GM12801 (cell line): ENCODE measurements around the gene EIF2B2.

Experiments used
- TF ChIP-seq, protein P1 (sequence below): IDR thresholded peaks from one replicate; pipeline ENCODE4 v1.5.1; 2011; ENCODE audit warnings: control low read depth; ENCODE audit not compliant: insufficient read length; ENCODE audit errors: extremely low read depth

Gene EIF2B2

GRCh38 chr14:75047506-75047905 lies 44.8 kb downstream of the EIF2B2 start:
- TF ChIP-seq, protein P1, sequence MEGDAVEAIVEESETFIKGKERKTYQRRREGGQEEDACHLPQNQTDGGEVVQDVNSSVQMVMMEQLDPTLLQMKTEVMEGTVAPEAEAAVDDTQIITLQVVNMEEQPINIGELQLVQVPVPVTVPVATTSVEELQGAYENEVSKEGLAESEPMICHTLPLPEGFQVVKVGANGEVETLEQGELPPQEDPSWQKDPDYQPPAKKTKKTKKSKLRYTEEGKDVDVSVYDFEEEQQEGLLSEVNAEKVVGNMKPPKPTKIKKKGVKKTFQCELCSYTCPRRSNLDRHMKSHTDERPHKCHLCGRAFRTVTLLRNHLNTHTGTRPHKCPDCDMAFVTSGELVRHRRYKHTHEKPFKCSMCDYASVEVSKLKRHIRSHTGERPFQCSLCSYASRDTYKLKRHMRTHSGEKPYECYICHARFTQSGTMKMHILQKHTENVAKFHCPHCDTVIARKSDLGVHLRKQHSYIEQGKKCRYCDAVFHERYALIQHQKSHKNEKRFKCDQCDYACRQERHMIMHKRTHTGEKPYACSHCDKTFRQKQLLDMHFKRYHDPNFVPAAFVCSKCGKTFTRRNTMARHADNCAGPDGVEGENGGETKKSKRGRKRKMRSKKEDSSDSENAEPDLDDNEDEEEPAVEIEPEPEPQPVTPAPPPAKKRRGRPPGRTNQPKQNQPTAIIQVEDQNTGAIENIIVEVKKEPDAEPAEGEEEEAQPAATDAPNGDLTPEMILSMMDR: no peak

DNA sequence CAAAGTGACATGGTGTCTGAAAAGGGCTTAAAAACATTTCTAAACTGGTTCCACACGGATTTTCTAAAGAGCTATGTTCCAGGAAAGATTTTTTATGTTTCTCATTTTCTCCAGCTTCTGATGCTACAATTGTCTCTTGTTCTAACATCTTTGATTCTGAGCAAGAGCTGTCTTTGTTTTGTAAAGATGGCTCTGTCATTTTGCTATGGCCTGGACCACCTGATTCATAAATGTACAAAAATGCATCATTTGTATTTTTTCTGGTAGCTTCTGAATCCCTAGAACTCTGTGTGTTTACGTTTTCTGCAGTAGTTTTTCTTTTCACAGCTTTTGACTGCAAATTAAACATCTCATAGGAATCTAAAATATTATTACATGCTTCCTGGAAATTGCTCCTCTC lies 45.4 kb downstream of the EIF2B2 start:
- TF ChIP-seq, protein P1: no peak

- TF ChIP-seq, protein P1: no peak
Observed at GRCh38 chr14:75049136-75049535, 46.4 kb downstream of the EIF2B2 start.

DNA sequence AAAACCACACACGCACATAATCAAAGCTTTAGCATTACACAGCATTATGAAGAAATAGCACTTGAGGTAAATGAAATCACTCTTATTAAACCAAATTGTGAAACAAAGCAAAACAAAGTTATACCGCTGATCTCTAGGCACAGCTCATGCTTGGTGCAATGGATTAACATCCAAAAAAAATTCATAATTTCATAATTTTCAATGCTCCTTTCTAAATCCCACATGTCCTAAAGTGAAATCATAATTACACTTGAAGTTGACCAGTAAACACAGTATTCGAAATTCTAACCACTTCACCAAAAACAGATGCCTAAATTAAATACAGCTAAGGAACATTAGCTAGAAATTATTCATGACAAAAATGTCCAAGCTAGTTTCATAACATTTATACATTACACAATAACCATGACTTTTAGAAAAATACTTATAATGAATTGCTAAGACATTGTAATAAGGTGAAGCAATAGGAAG lies 47.0 kb downstream of the EIF2B2 start:
- TF ChIP-seq, protein P1: no peak

DNA sequence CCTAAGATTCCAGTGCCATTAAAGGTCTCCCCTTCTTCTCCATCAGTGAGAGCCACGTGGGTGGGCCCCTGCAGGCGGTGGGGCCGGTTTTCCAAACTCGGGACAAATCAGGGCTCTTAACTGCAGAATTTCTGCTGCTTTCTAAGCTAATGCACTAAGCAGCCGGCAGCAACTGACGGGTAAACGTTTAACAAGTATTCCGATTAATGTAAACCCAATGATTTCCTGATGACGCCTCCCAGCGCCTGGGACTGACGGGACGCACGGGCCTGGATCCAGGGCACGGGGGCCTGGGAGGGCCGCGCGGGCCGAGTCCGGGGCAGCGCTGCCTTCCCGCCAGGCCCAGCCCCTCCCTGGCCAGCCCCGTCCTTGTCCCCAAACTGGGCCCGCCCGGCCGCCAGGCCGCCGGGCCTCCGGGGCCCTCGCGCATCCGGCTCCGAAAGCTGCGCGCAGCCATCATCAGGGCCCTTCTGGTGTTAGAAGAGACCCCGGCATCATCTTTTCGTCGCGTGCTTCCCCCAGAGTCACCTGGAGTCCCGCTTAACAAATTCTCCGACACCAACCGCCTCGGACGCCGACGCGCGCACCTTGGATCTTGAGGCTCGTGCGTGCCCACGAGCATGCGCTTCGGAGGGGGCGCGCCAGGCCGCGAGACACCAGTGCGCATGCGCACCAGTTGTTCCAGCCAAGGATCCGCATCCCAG lies 48.3 kb downstream of the EIF2B2 start, which contains the start of gene MLH3:
MLH3 (minus strand) TSS at position 616 of the 704 bp plus-strand sequence. CDS start 1,812 bp downstream, outside the sequence.
- TF ChIP-seq, protein P1: no peak

- TF ChIP-seq, protein P1: no peak
Observed at GRCh38 chr14:75051556-75051899, 48.8 kb downstream of the EIF2B2 start.

DNA sequence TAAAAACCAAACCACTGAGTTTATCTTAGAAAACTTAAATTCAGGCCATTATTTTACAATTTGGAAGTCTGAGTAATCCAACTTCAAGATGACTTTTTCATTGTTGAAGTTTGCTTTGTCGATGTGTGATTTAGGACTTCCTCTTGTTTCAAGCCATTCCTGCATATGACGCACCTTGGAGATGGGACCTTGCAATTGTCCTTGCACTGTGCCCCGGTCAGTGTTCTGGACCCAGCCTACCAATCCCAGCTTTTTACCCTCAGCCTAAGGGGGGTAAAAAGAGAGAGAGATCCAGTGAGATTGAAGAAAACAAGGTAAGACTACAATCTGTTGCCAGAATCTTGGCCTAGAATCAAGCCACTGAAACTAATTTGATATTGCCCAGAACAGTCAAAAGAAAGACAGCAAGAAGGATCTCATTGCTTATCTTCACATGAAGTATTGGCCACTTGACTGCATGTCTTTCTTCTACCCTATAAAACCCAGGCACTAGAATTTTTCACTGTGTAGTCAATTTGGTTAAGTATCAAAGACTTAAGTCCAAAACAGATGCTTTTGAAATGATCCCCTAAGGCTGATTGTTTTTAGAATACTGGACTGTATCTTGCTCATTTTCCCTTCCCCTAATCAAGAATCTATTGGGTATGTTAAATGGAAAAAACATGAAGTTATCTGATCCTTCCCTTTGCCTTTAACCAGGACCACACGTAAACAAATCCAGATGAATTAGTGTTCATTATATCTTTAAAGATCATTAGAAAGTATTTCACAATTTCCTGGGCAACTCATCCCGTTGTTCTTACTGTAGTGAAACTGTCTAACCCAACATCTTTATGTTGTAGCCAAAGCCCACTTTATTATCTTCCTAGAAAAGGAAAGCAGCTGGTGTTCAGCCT lies 50.9 kb downstream of the EIF2B2 start:
- TF ChIP-seq, protein P1: no peak
